Prostate gland (tissue), 2 donors: ENCODE data around the gene DNAH5. TPM values are rescaled to one million over a fixed set of nuclear protein-coding genes. Genes with fewer than 3 reads are reported as not detected.

Experiments used
- DNase-seq: peaks from one replicate; pipeline ENCODE4 v3.0.0-alpha.2; 2019; ENCODE audit warnings: low spot score
- H3K27ac ChIP-seq, 2 donors: fragments of 200-600 bp; sonication (generic); 2 replicates each; pipeline ENCODE4 v1.5.1; 2017 to 2019
- H3K27me3 ChIP-seq: fragments of 200-600 bp; sonication (generic); replicated peaks from 2 replicates; pipeline ENCODE4 v1.5.1; 2019; ENCODE audit not compliant: insufficient read depth
- H3K36me3 ChIP-seq, 2 donors: fragments of 200-600 bp; sonication (generic); 1 replicate in 1 of 2; 2 replicates in 1 of 2; pipeline versions ENCODE4 v1.5.1 to v1.8.1; 2017 to 2019
- H3K4me1 ChIP-seq: fragments of 200-600 bp; sonication (generic); replicated peaks from 2 replicates; pipeline ENCODE4 v1.5.1; 2019
- H3K4me3 ChIP-seq, 2 donors: fragments of 200-600 bp; sonication (generic); 2 replicates each; pipeline ENCODE4 v1.5.1; 2017 to 2019
- H3K9me3 ChIP-seq: fragments of 200-600 bp; sonication (generic); 2 replicates; pipeline ENCODE4 v1.5.1; 2017
- POLR2A ChIP-seq: fragments of 450-650 bp; IDR thresholded peaks from one replicate; pipeline ENCODE4 v1.6.1; 2016; ENCODE audit warnings: antibody characterized with exemption, mild to moderate bottlenecking
- POLR2AphosphoS5 ChIP-seq: sonication (generic); formaldehyde crosslinking; IDR thresholded peaks from one replicate; pipeline ENCODE4 v1.6.1; 2017; ENCODE audit warnings: antibody characterized with exemption
- WGBS: methylation state at CpG from one replicate; pipeline ENCODE4 v1.1.5; 2018; 5-methylcytosine and 5-hydroxymethylcytosine counted together
- intact Hi-C: fragments of 100-400 bp; cut with DNase I; formaldehyde crosslinking; loops from one replicate; pipeline ENCODE4 v1.14.2; 2022
- total RNA-seq, 2 donors: library from RNA; depleted of rRNA; stranded (reverse); fragments of >200 nt; gene quantifications; one replicate each; pipeline ENCODE4 v1.1.0, GENCODE V29; 2016
- TF ChIP-seq, protein P1 (sequence below), 4 experiments: fragments of 200-600 bp in 2 of 4; fragments of 450-650 bp in 2 of 4; sonication (generic) in 2 of 4; IDR thresholded peaks; 1 replicate in 3 of 4; 2 replicates in 1 of 4; pipeline ENCODE4 v1.5.1; 2016 to 2019; ENCODE audit warnings: antibody characterized with exemption in 4 of 4, mild to moderate bottlenecking in 2 of 4, moderate library complexity in 2 of 4

DNAH5 gene
- total RNA-seq, 2 donors from 2014 or later = 3.7 to 6.8 TPM

DNA sequence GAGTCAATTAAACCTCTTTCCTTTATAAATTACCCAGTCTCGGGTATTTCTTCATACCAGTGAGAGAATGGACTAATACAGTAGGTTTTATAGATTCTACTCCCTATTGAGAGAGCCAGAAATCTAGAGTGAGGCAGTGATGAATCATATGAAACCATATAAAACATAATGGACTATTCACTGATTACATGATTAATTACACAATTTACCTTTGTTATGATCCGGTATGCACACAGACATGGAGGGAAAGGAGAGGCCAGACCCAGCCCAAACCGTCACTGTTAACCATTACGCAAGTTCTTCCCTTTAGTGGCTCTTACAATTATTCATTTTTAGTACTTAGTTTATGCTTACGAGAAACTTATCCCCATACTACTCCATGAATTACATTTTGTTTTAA lies 205.0 kb downstream of the DNAH5 start:
- intact Hi-C loops = no loop called here
- WGBS = 80% methylated on average over 5 of the region's 5 CpGs

DNA sequence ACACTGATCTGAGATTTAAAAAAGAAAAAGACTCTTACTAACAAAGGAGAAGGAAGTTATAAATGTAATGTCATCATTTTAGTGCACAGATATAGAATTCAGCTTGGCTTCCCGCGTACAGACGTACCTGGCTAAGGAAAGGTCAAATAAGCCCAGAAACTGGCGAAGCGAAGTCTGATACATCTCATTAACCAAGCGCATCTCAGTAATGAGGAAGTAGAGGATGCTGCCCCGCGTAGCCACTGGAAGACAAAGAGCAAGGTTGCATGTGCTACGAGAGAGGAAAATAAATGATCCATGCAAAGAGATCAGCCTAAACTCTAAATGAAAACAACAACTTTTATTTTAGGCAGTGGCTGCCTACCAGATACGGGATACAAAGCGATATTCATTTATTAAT lies 208.8 kb downstream of the DNAH5 start:
- Histone ChIP-seq H3K4me1 (no peaks in the 10 kb centered on the region), H3K27me3 (no peaks in the 10 kb centered on the region), H3K9me3 (no peaks in the 10 kb centered on the region), H3K36me3 (no peaks in the 10 kb centered on the region), H3K27ac (no peak overlapping the region), H3K4me3 (no peak overlapping the region)
- 90% methylated on average over 11 of the region's 11 CpGs for WGBS
- no peak for DNase-seq
- TF ChIP-seq, protein P1, sequence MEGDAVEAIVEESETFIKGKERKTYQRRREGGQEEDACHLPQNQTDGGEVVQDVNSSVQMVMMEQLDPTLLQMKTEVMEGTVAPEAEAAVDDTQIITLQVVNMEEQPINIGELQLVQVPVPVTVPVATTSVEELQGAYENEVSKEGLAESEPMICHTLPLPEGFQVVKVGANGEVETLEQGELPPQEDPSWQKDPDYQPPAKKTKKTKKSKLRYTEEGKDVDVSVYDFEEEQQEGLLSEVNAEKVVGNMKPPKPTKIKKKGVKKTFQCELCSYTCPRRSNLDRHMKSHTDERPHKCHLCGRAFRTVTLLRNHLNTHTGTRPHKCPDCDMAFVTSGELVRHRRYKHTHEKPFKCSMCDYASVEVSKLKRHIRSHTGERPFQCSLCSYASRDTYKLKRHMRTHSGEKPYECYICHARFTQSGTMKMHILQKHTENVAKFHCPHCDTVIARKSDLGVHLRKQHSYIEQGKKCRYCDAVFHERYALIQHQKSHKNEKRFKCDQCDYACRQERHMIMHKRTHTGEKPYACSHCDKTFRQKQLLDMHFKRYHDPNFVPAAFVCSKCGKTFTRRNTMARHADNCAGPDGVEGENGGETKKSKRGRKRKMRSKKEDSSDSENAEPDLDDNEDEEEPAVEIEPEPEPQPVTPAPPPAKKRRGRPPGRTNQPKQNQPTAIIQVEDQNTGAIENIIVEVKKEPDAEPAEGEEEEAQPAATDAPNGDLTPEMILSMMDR (IDR thresholded peaks at IDR 0.05) = no peak
- TF ChIP-seq POLR2AphosphoS5 (no peak), POLR2A (no peak)
- intact Hi-C loops = no loop called here

More for the DNA sequence above, 205.0 kb downstream of the DNAH5 start:
- Histone ChIP-seq H3K4me1 (no peaks in the 10 kb centered on the region), H3K27ac (no peak overlapping the region), H3K4me3 (no peak overlapping the region), H3K27me3 (no peaks in the 10 kb centered on the region), H3K9me3 (no peaks in the 10 kb centered on the region), H3K36me3 (no peaks in the 10 kb centered on the region)
- DNase-seq = no peak
- no peak for TF ChIP-seq POLR2AphosphoS5
- no peak for TF ChIP-seq POLR2A
- TF ChIP-seq, protein P1 (IDR thresholded peaks at IDR 0.05) = no peak

DNA sequence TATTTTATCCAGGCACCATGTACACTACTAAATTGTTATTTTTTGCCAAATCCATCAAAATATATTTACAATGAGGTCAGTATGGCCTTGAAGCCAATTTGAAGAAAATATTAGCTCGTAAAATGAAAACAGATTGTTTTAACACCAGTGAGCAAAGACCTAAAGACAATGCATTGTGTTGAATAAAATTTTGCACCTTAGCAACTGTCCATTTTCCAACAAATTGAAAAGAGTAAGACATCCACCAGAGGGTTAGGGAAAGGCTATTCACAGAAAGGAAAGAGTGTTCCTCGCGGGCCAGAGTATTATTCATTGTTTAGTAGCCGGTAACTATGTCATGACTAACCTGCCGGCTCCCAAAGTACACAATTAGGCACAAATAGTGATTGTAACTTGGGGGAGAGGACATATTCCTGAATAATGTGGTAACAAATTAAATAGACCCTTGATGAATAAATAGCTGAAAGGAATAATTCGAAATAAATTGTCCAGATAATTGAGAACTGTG lies 213.3 kb downstream of the DNAH5 start:
- peak; percentile 16 for DNase-seq
- Histone ChIP-seq H3K27ac (no peak overlapping the region), H3K4me1 (no peaks in the 10 kb centered on the region), H3K4me3 (no peak overlapping the region), H3K36me3 (no peaks in the 10 kb centered on the region), H3K9me3 (no peaks in the 10 kb centered on the region), H3K27me3 (no peaks in the 10 kb centered on the region)
- intact Hi-C loops = no loop called here
- TF ChIP-seq POLR2AphosphoS5 = peak; percentile 48
- TF ChIP-seq, protein P1 (IDR thresholded peaks at IDR 0.05) = no peak
- 53% methylated on average over 6 of the region's 6 CpGs for WGBS

DNA sequence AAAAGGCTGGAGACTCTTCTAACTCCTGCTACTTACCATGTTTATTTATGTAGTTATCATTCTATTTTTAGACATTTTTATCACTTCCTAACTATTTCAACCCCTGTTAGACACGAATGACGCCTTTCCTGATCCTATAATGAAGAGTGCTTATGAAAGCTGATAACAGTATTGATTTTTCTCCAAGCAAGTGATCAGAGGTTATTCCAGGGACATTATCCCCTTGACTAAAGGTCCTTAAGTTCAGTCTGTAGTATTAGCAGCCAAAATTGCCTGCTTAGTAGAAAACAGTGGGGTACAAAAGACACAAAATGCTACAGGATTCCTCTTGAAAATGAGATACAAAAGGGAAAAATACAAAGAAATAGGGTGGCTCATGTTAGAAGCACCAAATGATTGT lies 235.6 kb downstream of the DNAH5 start:
- DNase-seq = no peak
- no peaks in the 10 kb centered on the region for H3K36me3 ChIP-seq
- H3K4me3 ChIP-seq = no peak overlapping the region
- WGBS = 43% methylated on average over 2 of the region's 2 CpGs
- H3K9me3 ChIP-seq = no peaks in the 10 kb centered on the region
- intact Hi-C loops = no loop called here
- H3K27ac ChIP-seq = no peak overlapping the region
- H3K4me1 ChIP-seq = no peaks in the 10 kb centered on the region
- H3K27me3 ChIP-seq = no peaks in the 10 kb centered on the region
- TF ChIP-seq POLR2A (no peak), POLR2AphosphoS5 (no peak)
- TF ChIP-seq, protein P1 (IDR thresholded peaks at IDR 0.05) = no peak

DNA sequence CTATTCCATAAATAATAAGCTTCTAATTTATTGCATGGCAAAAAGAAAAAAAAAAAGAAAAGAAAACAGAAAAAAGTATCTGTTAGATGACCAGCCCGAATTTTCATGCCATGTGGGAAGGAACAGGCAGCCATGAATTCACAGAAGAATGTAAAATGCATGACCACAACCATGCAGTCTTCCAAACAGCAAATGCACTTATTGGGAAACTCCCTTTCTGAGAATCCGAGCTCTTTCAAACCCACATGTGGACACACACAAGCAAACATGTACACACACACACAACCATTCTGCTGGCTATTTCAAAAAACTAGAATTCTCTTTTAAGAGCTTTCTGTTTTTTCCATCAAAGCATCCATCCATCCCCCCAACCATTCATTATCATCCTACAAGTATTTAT lies 236.1 kb downstream of the DNAH5 start:
- 43% methylated on average over 2 of the region's 2 CpGs for WGBS
- DNase-seq = no peak
- no peaks in the 10 kb centered on the region for H3K4me1 ChIP-seq
- TF ChIP-seq, protein P1 (IDR thresholded peaks at IDR 0.05) = no peak
- TF ChIP-seq POLR2AphosphoS5 (no peak), POLR2A (no peak)
- intact Hi-C loops = no loop called here
- no peaks in the 10 kb centered on the region for H3K36me3 ChIP-seq
- no peak overlapping the region for H3K4me3 ChIP-seq
- no peaks in the 10 kb centered on the region for H3K27me3 ChIP-seq
- no peak overlapping the region for H3K27ac ChIP-seq
- no peaks in the 10 kb centered on the region for H3K9me3 ChIP-seq
